Vagina (tissue), 2 donors: ENCODE measurements around the gene TNNI2. TPM values are rescaled to one million over a fixed set of nuclear protein-coding genes. Genes with fewer than 3 reads are reported as not detected.
"Not testable (repeated sequence)": the region's sequence is repeated elsewhere in the genome, so short reads cannot be mapped to it uniquely, and the experiment has no call there.

ENCODE experiments used
- DNase-seq, 2 donors: peaks; one replicate each; pipeline ENCODE4 v3.0.0-alpha.2; 2017; ENCODE audit errors: extremely low spot score in 2 of 2
- H3K27ac ChIP-seq: fragments of 200-600 bp; sonication (generic); one replicate; pipeline ENCODE4 v1.5.1; 2019
- H3K27me3 ChIP-seq: fragments of 200-600 bp; sonication (generic); one replicate; pipeline ENCODE4 v1.5.1; 2019
- H3K36me3 ChIP-seq, 2 donors: fragments of 200-600 bp; sonication (generic); one replicate each; pipeline ENCODE4 v1.5.1; 2017 to 2019
- H3K4me1 ChIP-seq: fragments of 200-600 bp; sonication (generic); one replicate; pipeline ENCODE4 v1.5.1; 2019
- H3K4me3 ChIP-seq, 2 donors: fragments of 200-600 bp; sonication (generic); 1 replicate in 1 of 2; 2 replicates in 1 of 2; pipeline ENCODE4 v1.5.1; 2016 to 2019
- H3K9me3 ChIP-seq: fragments of 200-600 bp; sonication (generic); one replicate; pipeline ENCODE4 v1.5.1; 2019
- CTCF ChIP-seq, 3 experiments: fragments of 450-650 bp in 2 of 3; fragments of 200-600 bp in 1 of 3; sonication (generic) in 1 of 3; IDR thresholded peaks; one replicate each; pipeline ENCODE4 v1.5.1; 2017 to 2019; ENCODE audit warnings: antibody characterized with exemption in 3 of 3, mild to moderate bottlenecking in 2 of 3, moderate library complexity in 2 of 3
- POLR2A ChIP-seq, 2 donors: fragments of 450-650 bp; IDR thresholded peaks; one replicate each; pipeline ENCODE4 v1.6.1; 2017; ENCODE audit warnings: antibody characterized with exemption in 2 of 2, mild to moderate bottlenecking in 2 of 2, moderate library complexity in 2 of 2
- POLR2AphosphoS5 ChIP-seq, 2 donors: sonication (generic); formaldehyde crosslinking; IDR thresholded peaks; one replicate each; pipeline ENCODE4 v1.9.0; 2017; ENCODE audit warnings: antibody characterized with exemption in 2 of 2, mild to moderate bottlenecking in 2 of 2, low read depth in 1 of 2; ENCODE audit not compliant: insufficient read depth in 1 of 2
- intact Hi-C: fragments of 100-400 bp; cut with DNase I; formaldehyde crosslinking; loops from one replicate; pipeline ENCODE4 v1.15.1; 2023
- total RNA-seq: library from RNA; depleted of rRNA; stranded (reverse); fragments of >200 nt; gene quantifications from one replicate; pipeline ENCODE4 v1.2.3, GENCODE V29; 2016

The TNNI2 gene
- total RNA-seq, 1 donor from 2014 or later: not detected

- no peak overlapping the region for H3K27ac ChIP-seq
- H3K27me3 ChIP-seq: no peaks in the 10 kb centered on the region
- H3K9me3 ChIP-seq: no peaks in the 10 kb centered on the region
- no peak overlapping the region for H3K4me3 ChIP-seq
- H3K36me3 ChIP-seq: no peaks in the 10 kb centered on the region
- no peak for DNase-seq
- TF ChIP-seq POLR2A (IDR thresholded peaks at IDR 0.05) (no peak), CTCF (IDR thresholded peaks at IDR 0.05) (no peak), POLR2AphosphoS5 (IDR thresholded peaks at IDR 0.05; ENCODE audit: insufficient read depth in 1 of 2, low read depth in 1 of 2) (no peak)
- H3K4me1 ChIP-seq: no peaks in the 10 kb centered on the region
- intact Hi-C loops: no loop called here
Measured at GRCh38 chr11:1812274-1812673, 26.5 kb upstream of the TNNI2 start.

GRCh38 chr11:1812801-1813200 is 26.0 kb upstream of the TNNI2 start:
- H3K27me3 ChIP-seq: no peaks in the 10 kb centered on the region
- H3K4me3 ChIP-seq: no peak overlapping the region
- no peak for TF ChIP-seq CTCF (IDR thresholded peaks at IDR 0.05)
- no peak for TF ChIP-seq POLR2A (IDR thresholded peaks at IDR 0.05)
- TF ChIP-seq POLR2AphosphoS5 (IDR thresholded peaks at IDR 0.05; ENCODE audit: insufficient read depth in 1 of 2, low read depth in 1 of 2): no peak
- H3K4me1 ChIP-seq: no peaks in the 10 kb centered on the region
- intact Hi-C loops: no loop called here
- H3K27ac ChIP-seq: no peak overlapping the region
- no peak for DNase-seq
- no peaks in the 10 kb centered on the region for H3K36me3 ChIP-seq
- H3K9me3 ChIP-seq: no peaks in the 10 kb centered on the region

- H3K27me3 ChIP-seq, DNase-seq, H3K4me3 ChIP-seq, H3K9me3 ChIP-seq, intact Hi-C loops, H3K27ac ChIP-seq, H3K4me1 ChIP-seq, H3K36me3 ChIP-seq: not testable (repeated sequence)
Measured at GRCh38 chr11:1813356-1813755, 25.4 kb upstream of the TNNI2 start.

GRCh38 chr11:1814691-1815090 is 24.1 kb upstream of the TNNI2 start:
- no peak for DNase-seq
- TF ChIP-seq POLR2AphosphoS5 (IDR thresholded peaks at IDR 0.05; ENCODE audit: insufficient read depth in 1 of 2, low read depth in 1 of 2) (no peak), CTCF (IDR thresholded peaks at IDR 0.05) (no peak), POLR2A (IDR thresholded peaks at IDR 0.05) (no peak)

GRCh38 chr11:1815311-1815710 is 23.5 kb upstream of the TNNI2 start:
- no peaks in the 10 kb centered on the region for H3K36me3 ChIP-seq
- no peak overlapping the region for H3K4me3 ChIP-seq
- H3K27ac ChIP-seq: no peak overlapping the region
- intact Hi-C loops: no loop called here
- H3K4me1 ChIP-seq: peaks cover 3% of the 10 kb centered on the region
- no peak for TF ChIP-seq POLR2A (IDR thresholded peaks at IDR 0.05)
- TF ChIP-seq POLR2AphosphoS5 (IDR thresholded peaks at IDR 0.05; ENCODE audit: insufficient read depth in 1 of 2, low read depth in 1 of 2): no peak
- no peak for TF ChIP-seq CTCF (IDR thresholded peaks at IDR 0.05)
- H3K27me3 ChIP-seq: no peaks in the 10 kb centered on the region
- peaks cover 7% of the 10 kb centered on the region for H3K9me3 ChIP-seq
- no peak for DNase-seq

More at GRCh38 chr11:1814691-1815090, 24.1 kb upstream of the TNNI2 start:
- H3K27me3 ChIP-seq: no peaks in the 10 kb centered on the region
- no peaks in the 10 kb centered on the region for H3K4me1 ChIP-seq
- intact Hi-C loops: no loop called here
- no peaks in the 10 kb centered on the region for H3K36me3 ChIP-seq
- H3K4me3 ChIP-seq: no peak overlapping the region
- H3K9me3 ChIP-seq: peaks cover 7% of the 10 kb centered on the region
- no peak overlapping the region for H3K27ac ChIP-seq

- no peak for DNase-seq
Measured at GRCh38 chr11:1815751-1816150, 23.0 kb upstream of the TNNI2 start.

More at GRCh38 chr11:1815751-1816150, 23.0 kb upstream of the TNNI2 start:
- TF ChIP-seq CTCF (IDR thresholded peaks at IDR 0.05) (no peak), POLR2A (IDR thresholded peaks at IDR 0.05) (no peak), POLR2AphosphoS5 (IDR thresholded peaks at IDR 0.05; ENCODE audit: insufficient read depth in 1 of 2, low read depth in 1 of 2) (no peak)
- Histone ChIP-seq H3K4me1 (peaks cover 8% of the 10 kb centered on the region), H3K9me3 (peaks cover 7% of the 10 kb centered on the region), H3K4me3 (no peak overlapping the region), H3K27me3 (no peaks in the 10 kb centered on the region), H3K36me3 (no peaks in the 10 kb centered on the region), H3K27ac (no peak overlapping the region)
- intact Hi-C loops: no loop called here
